AG04449 (cell line): ENCODE data around the gene LMNB1.

Experiments used
- CTCF ChIA-PET: fragments of 350-600 bp; formaldehyde crosslinking; extraction: SDS; loops from one replicate; lab custom pipeline; 2021; ENCODE audit warnings: antibody characterized with exemption; lab: Yijun Ruan, JAX
- POLR2A ChIA-PET: fragments of 400-600, 350-600 bp; formaldehyde crosslinking; extraction: SDS; loops from one replicate; lab custom pipeline; 2020; ENCODE audit warnings: antibody characterized with exemption, inconsistent platforms; lab: Yijun Ruan, JAX
- DNase-seq: peaks from one replicate; pipeline ENCODE4 v3.0.0-alpha.2; 2010; ENCODE audit warnings: low read depth, low spot score
- H3K4me3 ChIP-seq: 2 replicates; pipeline ENCODE4 v1.5.1; 2011; ENCODE audit warnings: low read depth, mild to moderate bottlenecking, control low read depth, low read length
- TF ChIP-seq, protein P1 (sequence below): IDR thresholded peaks from one replicate; pipeline ENCODE4 v1.5.1; 2011; ENCODE audit warnings: mild to moderate bottlenecking, moderate library complexity, low read length, control low read depth, inconsistent platforms; ENCODE audit not compliant: insufficient read depth; ENCODE audit errors: missing control alignments

LMNB1 gene

DNA sequence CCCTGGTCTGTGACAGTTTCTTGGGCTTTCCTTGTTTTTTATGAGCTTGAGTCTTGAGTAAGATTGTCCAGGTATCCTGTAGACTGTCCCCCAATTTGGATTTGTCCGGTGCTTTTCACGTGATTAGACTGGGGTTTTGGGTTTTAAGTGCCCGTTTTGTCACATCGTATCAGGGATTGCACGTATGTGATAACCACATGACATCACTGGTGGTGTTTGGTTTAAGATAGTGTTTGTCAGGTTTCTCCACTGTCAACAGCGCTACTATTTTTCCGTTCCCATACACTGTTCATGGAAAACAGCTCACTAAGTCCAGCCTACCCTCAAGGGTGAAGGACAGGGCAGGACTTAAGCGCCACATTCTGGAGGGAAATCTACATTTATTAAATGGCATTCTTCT lies 39.7 kb downstream of the LMNB1 start:
- ChIA-PET POLR2A (no interaction called here), CTCF (interaction anchor here (1.0 to 2.7 kb wide), 6 partner anchors 9 to 676 kb away, joined by 3 to 28 read pairs (median 4); no protein-coding TSS in a partner anchor)
- TF ChIP-seq, protein P1, sequence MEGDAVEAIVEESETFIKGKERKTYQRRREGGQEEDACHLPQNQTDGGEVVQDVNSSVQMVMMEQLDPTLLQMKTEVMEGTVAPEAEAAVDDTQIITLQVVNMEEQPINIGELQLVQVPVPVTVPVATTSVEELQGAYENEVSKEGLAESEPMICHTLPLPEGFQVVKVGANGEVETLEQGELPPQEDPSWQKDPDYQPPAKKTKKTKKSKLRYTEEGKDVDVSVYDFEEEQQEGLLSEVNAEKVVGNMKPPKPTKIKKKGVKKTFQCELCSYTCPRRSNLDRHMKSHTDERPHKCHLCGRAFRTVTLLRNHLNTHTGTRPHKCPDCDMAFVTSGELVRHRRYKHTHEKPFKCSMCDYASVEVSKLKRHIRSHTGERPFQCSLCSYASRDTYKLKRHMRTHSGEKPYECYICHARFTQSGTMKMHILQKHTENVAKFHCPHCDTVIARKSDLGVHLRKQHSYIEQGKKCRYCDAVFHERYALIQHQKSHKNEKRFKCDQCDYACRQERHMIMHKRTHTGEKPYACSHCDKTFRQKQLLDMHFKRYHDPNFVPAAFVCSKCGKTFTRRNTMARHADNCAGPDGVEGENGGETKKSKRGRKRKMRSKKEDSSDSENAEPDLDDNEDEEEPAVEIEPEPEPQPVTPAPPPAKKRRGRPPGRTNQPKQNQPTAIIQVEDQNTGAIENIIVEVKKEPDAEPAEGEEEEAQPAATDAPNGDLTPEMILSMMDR = no peak
- H3K4me3 ChIP-seq = no peak overlapping the region
- DNase-seq = no peak

DNA sequence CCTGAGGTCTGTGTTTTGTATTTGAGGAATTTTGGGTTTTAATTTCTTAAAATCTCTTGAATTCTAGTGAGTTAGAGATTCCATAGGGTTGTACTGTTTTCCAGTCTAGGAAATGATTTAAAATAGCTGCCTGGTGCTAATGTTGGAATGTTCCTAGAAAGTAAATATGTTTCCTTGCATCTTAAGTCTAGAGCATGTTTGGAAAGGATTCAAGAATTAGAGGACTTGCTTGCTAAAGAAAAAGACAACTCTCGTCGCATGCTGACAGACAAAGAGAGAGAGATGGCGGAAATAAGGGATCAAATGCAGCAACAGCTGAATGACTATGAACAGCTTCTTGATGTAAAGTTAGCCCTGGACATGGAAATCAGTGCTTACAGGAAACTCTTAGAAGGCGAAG lies 41.8 kb downstream of the LMNB1 start:
- TF ChIP-seq, protein P1 = no peak
- POLR2A ChIA-PET = no interaction called here
- no peak overlapping the region for H3K4me3 ChIP-seq
- CTCF ChIA-PET = interaction anchor here (0.8 kb wide), 1 partner anchor 10 kb away, joined by 4 read pairs; no protein-coding TSS in a partner anchor
- DNase-seq = no peak

DNA sequence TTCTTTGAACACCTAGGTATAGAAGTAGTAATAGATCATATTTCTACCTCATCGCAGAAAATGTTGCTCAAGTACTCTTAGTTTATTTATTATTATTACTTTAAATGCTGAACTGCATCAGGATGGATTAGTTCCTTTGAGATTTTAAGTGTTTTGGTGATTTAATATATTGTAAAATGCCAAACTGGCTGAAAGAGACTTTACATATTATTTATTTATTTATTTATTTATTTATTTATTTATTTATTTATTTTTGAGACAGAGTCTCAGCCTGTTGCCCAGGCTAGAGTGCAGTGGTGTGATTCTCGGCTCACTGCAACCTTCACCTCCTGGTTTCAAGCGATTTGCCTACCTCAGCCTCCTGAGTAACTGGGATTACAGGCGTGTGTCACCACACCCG lies 42.3 kb downstream of the LMNB1 start:
- ChIA-PET CTCF (interaction anchor here (0.8 kb wide), 1 partner anchor 10 kb away, joined by 4 read pairs; no protein-coding TSS in a partner anchor), POLR2A (no interaction called here)
- no peak for DNase-seq
- H3K4me3 ChIP-seq = no peak overlapping the region
- TF ChIP-seq, protein P1 = no peak

DNA sequence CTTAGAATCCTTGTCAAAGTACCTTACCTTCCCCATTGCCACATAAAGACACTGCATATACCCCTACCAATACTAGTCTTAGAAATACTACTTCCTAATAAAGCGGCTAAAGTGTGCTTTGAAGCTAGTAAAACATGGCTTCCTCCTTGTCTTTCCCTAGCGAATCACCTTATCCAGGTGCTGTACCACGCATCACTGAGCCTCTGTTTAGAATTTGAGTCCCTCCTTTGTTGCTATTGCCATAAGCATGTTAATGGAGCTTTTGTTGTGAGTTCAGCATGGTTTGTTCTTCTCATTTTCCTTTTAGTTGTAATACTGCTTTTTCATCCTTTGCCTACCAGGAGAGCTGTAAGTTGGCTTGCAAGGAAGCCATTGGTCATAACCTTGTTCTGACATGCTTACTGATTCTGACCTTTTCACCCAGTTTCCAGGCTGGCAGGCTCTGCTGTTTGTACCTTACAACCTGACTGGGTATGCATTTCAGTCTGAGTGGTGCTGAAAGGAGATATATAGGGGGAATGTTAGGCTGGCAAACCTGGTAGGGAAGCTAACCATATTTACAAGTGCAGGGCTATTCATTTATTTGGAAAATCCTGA lies 49.8 kb downstream of the LMNB1 start:
- no peak for DNase-seq
- TF ChIP-seq, protein P1 = no peak
- H3K4me3 ChIP-seq = no peak overlapping the region
- CTCF ChIA-PET = interaction anchor here (0.9 to 1.8 kb wide), 6 partner anchors 10 to 487 kb away, joined by 3 to 13 read pairs (median 3); no protein-coding TSS in a partner anchor
- POLR2A ChIA-PET = no interaction called here

DNA sequence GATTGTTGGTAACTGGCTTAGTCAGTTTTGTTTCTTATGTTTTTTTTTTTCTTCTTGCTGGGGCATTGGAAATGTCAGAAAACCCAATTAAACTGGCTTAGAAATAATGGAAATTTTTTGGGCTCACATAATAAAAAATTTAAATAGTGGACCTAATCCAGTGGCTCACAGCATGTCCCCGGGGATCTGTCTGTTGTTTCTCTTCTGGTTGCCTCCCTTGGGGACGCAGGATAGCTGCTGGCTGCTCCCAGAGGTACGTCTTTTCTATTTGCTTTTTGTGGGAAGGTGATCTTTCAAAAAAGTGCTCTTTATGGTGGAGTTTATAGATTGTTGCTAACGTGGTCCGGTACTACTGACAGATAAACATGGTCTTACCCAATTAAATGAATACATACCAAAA lies 52.2 kb downstream of the LMNB1 start:
- POLR2A ChIA-PET = no interaction called here
- DNase-seq = no peak
- no peak overlapping the region for H3K4me3 ChIP-seq
- CTCF ChIA-PET = interaction anchor here (0.9 to 1.6 kb wide), 3 partner anchors 9 to 485 kb away, joined by 3 to 6 read pairs (median 4); no protein-coding TSS in a partner anchor
- TF ChIP-seq, protein P1 = no peak

DNA sequence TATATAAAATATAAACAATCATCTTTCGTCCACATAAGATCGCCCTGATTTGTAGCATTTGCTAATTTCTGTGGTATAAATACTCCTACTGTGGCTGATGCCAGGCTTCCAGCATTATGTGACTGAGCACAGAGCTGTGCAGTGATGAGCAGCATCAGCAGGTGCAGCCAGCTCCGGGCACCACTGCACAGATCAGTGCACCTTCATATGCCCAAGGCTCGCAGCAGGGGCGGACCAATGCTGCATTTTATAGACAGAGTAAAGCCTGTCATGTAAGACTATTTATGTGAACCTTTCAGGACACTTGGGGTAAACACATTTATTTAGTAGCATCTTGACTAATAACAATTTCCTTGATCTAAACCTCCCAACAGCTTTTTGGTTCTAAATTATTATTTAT lies 53.1 kb downstream of the LMNB1 start:
- DNase-seq = no peak
- H3K4me3 ChIP-seq = no peak overlapping the region
- TF ChIP-seq, protein P1 = no peak
- ChIA-PET CTCF (interaction anchor here (0.9 to 1.6 kb wide), 3 partner anchors 8 to 485 kb away, joined by 3 to 6 read pairs (median 4); no protein-coding TSS in a partner anchor), POLR2A (no interaction called here)
